GM12865 (cell line): ENCODE measurements around the gene GTF2A1L.
"Not testable (repeated sequence)": the region's sequence is repeated elsewhere in the genome, so short reads cannot be mapped to it uniquely, and the experiment has no call there.

Experiments
- DNase-seq: peaks from one replicate; pipeline ENCODE4 v3.0.0; 2010; ENCODE audit warnings: low read depth
- H3K4me3 ChIP-seq: 2 replicates; pipeline ENCODE4 v1.5.1; 2011; ENCODE audit warnings: mild to moderate bottlenecking, low read depth, low read length, control low read depth
- CTCF ChIP-seq: IDR thresholded peaks from 2 replicates; pipeline ENCODE4 v1.5.1; 2011; ENCODE audit warnings: low read length, control low read depth, low read depth, inconsistent platforms; ENCODE audit not compliant: insufficient read depth; ENCODE audit errors: missing control alignments

Gene GTF2A1L

DNA sequence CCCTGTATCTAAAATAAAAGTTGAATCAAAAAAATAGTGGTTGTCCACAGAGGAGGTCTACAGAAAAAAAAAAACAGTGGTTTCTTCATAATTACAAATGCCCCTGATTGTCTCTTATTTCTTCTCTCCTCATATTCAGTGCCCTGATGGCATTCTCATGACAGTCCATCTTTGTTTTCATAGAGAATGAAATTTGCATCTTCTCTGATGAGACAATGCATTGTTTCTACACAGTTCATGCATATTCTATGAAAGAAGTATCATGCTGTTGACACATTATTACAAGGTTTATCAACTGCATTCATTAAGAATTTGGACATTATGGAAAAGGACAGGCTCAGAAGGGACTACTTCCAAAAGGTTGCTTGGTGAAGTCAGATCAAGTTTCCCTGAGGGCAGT is 78.3 kb downstream of the GTF2A1L start:
- TF ChIP-seq CTCF: no peak
- no peak overlapping the region for H3K4me3 ChIP-seq
- no peak for DNase-seq

- DNase-seq: no peak
- no peak overlapping the region for H3K4me3 ChIP-seq
- TF ChIP-seq CTCF: no peak
These were observed 79.2 kb downstream of the GTF2A1L start for GRCh38 chr2:48696881-48697280.

DNA sequence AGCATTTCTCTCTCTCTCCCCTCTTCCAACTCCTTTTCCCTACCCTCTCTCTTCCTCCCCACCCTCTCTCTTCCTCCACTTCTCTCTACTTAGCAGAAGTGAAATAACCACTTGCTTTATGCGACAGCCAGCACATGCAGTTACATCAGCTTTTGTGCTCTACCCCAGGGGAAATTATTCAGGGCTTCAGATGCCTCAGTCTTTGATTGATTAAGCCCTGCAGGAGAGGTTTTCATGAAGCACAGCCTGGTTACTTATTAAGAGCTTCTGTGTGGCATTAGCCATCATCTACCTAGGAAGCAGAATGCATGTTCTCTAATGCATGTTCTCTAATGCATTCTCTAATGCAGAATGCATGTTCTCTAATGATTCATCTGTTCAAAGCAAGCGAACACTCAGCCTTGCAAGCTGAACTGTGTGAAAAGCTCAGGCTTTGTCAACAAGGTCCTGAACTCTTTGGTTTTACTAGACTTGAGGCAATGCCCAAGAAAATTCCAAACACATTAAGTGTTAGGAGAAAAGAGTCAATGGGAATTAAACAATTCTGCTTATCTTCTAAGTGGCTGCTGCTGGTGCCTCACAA is 81.8 kb downstream of the GTF2A1L start:
- no peak for DNase-seq
- TF ChIP-seq CTCF: no peak
- no peak overlapping the region for H3K4me3 ChIP-seq

- H3K4me3 ChIP-seq, DNase-seq: not testable (repeated sequence)
These were observed 86.0 kb downstream of the GTF2A1L start for GRCh38 chr2:48703621-48704020.

GRCh38 chr2:48707466-48707865 is 89.8 kb downstream of the GTF2A1L start:
- no peak overlapping the region for H3K4me3 ChIP-seq
- DNase-seq: peak; percentile 15
- TF ChIP-seq CTCF: no peak

DNA sequence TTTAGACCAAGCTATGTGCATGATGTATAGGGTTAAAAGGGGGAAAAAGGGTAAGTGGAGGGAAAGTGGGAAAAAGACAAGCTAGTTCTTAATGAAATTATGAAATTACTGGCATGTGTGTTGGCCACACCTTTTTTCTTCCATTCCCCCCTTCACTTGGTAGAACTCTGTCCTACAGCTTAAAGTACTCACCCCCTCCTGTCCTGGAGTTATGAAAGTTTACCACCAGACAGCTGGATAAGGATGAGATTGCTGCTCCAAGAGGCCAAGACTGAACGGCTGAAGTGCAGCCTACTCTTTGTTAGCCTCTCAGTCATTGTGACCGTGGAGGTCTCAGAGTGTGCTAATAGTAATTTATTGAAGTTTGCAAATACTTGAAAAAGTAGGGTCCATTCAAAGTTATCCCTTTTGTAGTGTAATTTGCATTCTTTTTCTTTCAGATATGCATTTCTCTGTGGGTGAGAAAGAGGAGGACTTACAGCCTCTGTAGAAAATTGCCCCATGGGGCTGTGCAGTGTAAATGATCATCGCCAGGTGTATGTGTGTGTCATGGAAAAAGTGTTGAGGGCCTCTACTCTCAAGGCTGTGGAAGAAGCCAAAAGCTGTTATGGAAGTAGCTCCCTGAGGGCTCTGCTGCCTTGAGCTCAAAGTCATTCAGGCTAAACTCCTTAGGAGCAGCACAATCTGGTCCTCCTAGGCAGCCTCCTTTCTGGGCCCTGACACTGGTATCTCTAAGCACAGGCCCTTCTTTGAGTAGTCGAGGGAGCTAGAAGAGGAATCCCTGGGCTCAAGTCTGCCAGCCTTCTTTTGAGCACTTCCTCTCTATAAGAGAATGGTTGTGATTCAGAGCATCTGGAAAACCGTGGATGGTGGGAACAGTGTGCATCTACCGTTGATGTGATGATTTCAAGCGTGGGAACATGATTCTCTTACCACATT is 91.7 kb downstream of the GTF2A1L start:
- TF ChIP-seq CTCF: no peak
- H3K4me3 ChIP-seq: no peak overlapping the region
- DNase-seq: no peak

DNA sequence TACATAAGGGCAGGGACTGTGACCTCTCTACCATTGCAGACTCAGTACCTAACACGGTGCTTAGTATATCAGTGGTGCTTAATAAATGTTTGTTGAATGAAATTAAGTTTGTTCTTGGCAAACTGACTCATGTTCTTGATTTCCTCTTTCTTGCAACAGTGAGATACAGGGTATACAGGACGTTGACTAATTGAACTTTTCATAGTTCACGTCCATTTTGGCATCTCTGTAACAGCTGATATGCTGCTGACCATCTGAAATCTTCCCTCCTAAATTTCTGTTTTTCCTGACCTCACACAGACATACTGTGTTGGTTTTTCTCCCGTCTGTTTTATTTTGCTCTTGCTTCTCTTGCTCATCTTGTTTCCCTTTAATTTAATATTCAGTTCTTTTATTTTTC is 93.7 kb downstream of the GTF2A1L start:
- TF ChIP-seq CTCF: no peak
- no peak overlapping the region for H3K4me3 ChIP-seq
- no peak for DNase-seq
